ENCODE results near the gene GALP. TPM values are rescaled to one million over a fixed set of nuclear protein-coding genes. Genes with fewer than 3 reads are reported as not detected.

The GALP gene
- total RNA-seq, 1 donor, result not detected

DNA sequence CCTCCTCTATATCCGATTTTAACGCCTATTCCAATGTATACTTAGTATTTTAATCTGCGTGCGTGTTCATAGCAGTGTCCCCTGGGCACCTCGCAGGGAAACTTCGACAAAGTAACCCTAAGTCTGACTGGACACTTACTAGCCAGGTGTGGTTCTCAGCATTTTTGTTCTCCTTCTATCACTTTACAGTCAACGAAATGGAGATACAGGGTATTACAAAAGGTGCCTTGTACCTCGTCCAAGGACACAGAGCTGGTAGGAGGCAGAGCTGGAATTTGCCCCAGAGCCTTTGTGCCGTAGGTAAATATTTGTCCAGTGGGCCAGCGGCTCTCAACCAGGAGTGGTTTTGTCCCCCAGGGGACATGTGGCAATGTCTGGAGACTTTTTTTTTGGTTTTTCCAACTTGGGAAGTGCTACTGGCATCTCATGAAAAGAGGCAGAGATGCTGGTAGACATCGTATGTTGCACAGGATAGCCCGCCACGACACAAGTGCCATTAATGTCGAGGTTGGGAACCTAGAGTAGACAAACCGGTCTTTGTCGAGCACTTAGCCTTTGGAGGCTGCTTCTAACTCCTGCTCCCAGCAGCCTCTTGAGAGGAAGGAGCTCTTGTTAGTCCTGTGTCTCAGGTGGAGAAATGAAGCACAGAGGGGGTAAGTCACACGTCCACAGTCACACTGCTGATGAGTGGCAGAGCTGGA, 33.6 kb upstream of the GALP start:
- H3K4me3 ChIP-seq (ENCODE audit: low read depth, low read length), result peak overlapping the region; percentile 75
- TF ChIP-seq, protein P1, sequence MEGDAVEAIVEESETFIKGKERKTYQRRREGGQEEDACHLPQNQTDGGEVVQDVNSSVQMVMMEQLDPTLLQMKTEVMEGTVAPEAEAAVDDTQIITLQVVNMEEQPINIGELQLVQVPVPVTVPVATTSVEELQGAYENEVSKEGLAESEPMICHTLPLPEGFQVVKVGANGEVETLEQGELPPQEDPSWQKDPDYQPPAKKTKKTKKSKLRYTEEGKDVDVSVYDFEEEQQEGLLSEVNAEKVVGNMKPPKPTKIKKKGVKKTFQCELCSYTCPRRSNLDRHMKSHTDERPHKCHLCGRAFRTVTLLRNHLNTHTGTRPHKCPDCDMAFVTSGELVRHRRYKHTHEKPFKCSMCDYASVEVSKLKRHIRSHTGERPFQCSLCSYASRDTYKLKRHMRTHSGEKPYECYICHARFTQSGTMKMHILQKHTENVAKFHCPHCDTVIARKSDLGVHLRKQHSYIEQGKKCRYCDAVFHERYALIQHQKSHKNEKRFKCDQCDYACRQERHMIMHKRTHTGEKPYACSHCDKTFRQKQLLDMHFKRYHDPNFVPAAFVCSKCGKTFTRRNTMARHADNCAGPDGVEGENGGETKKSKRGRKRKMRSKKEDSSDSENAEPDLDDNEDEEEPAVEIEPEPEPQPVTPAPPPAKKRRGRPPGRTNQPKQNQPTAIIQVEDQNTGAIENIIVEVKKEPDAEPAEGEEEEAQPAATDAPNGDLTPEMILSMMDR (IDR thresholded peaks at IDR 0.05; ENCODE audit: insufficient read depth, low read depth, low read length), result no peak
- no peak for DNase-seq (ENCODE audit: low read depth)

DNA sequence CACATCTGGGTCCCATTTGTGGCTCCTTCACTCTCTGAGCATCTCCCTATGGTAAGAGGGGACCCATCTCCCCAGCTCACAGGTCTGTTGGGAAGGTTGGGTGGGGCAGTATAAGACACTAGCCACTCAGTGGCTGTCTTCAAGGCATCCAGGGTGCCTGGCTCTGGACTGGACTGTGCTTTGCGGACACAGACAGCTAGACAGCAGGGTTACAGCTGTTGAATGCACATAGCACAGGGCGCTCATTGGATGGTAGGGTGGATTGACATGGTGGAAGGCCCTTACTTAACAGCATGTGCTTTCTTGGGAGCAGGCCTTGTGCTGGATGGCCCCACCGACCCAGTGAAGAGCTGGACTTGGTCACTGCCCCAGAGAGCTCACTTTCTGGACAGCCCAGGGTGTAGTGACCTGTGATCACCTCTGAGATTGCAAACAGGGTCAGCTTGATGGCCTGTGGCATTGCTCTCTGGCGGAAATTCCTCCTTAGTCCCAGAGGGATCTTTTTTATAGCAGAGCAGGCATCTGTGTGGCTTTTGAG, 32.8 kb upstream of the GALP start:
- TF ChIP-seq, protein P1 (IDR thresholded peaks at IDR 0.05; ENCODE audit: insufficient read depth, low read depth, low read length), result no peak
- no peak for DNase-seq (ENCODE audit: low read depth)
- H3K4me3 ChIP-seq (ENCODE audit: low read depth, low read length), result no peak overlapping the region

DNA sequence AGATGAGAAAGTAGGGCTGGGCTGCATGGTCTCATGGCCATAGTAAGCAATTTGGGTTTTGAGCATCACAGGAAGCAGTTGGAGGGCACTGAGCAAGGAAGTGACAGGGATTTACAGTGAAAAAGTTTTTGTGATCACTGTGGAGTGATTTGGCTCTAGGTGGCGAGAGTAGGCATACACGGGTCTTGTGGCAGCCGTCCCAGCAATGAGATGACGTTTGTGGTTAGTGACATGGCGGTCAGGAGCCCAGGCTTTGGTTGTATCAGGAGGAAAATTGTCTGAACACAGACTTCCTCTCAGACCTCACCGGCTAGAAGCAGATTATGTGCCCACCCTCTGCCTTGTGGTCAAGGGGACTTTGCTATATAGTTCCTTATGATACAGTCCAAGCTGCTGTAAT, 31.4 kb upstream of the GALP start:
- TF ChIP-seq, protein P1 (IDR thresholded peaks at IDR 0.05; ENCODE audit: insufficient read depth, low read depth, low read length), result no peak
- DNase-seq (ENCODE audit: low read depth), result no peak
- H3K4me3 ChIP-seq (ENCODE audit: low read depth, low read length), result no peak overlapping the region

DNA sequence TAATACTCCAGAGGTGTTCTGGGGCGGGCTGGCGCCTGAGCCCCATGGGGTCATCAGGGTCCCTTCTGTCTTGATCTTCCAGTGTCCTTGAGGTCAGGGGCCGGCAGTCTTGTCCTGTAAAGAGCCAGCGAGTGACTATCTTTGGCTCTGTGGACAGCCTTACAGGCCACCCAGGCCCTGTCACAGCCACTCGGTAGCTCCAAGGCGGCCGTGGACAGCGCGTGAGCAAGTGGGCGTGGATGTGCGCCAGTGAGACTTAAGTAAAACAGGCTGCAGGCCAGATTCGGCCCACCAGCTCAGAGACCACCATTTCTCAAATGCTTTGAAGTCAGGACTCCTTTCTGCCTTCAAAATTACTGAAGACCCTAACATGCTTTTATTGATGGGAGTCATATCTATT, 31.0 kb upstream of the GALP start:
- DNase-seq (ENCODE audit: low read depth), result no peak
- no peak overlapping the region for H3K4me3 ChIP-seq (ENCODE audit: low read depth, low read length)
- TF ChIP-seq, protein P1 (IDR thresholded peaks at IDR 0.05; ENCODE audit: insufficient read depth, low read depth, low read length), result no peak

DNA sequence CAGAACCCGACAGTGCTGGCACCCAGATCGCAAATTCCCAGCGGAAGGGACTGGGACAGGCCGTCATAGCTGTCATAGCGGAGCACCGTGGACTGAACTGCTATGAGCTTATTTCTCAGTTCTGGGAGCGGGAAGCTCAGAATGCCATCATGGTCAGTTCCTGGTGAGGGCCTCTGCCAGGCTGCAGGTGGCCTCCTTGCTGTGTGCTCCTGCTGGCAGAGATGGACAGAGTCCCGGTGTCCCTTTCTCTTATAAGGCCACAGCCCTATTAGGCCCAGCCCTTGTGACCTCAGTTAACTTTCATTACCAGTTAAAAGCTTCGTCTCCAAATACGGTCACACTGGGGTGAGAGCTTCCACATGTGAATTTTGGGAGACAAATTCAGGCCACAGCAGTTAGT, 30.1 kb upstream of the GALP start:
- DNase-seq (ENCODE audit: low read depth), result no peak
- TF ChIP-seq, protein P1 (IDR thresholded peaks at IDR 0.05; ENCODE audit: insufficient read depth, low read depth, low read length), result no peak
- H3K4me3 ChIP-seq (ENCODE audit: low read depth, low read length), result no peak overlapping the region

DNA sequence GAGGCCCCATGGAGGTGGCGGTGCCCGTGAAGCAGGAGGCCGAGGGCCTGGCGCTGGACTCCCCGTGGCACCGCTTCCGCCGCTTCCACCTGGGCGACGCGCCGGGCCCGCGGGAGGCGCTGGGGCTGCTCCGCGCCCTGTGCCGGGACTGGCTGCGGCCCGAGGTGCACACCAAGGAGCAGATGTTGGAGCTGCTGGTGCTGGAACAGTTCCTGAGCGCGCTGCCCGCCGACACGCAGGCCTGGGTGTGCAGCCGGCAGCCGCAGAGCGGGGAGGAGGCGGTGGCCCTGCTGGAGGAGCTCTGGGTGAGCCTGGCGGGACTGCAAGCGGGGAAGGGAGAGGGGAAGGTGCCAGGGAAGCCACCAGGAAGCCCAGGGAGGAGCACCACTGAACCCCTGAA, 28.9 kb upstream of the GALP start:
- no peak for DNase-seq (ENCODE audit: low read depth)
- TF ChIP-seq, protein P1 (IDR thresholded peaks at IDR 0.05; ENCODE audit: insufficient read depth, low read depth, low read length), result no peak
- H3K4me3 ChIP-seq (ENCODE audit: low read depth, low read length), result no peak overlapping the region

DNA sequence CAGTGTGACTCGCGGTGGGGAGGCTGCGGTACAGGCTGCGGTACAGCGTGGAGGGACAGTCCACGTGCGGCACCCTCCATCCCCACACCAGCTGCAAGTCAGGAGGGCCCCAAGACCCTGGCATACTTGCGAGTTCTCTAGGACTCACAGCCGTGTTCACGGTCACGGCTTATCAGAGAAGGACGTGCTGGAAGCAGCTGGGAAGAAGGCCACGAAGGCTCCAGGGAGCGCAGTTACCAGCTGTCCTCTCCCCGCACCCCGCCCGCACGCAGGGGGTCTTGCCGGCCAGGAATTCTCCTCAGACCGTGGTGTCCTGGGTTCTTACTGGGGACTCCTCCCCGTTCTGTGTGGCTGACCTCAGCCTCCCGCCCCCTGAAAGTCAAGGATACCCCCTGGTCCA, 28.5 kb upstream of the GALP start:
- no peak overlapping the region for H3K4me3 ChIP-seq (ENCODE audit: low read depth, low read length)
- no peak for DNase-seq (ENCODE audit: low read depth)
- TF ChIP-seq, protein P1 (IDR thresholded peaks at IDR 0.05; ENCODE audit: insufficient read depth, low read depth, low read length), result no peak

Data from fibroblast of villous mesenchyme (primary cell).